IMR-90 (cell line): ENCODE measurements around the gene CCDC13. TPM values are rescaled to one million over a fixed set of nuclear protein-coding genes. Genes with fewer than 3 reads are reported as not detected.

Experiments
- ATAC-seq: fragments of 200-7000 bp; cut with Tn5 transposase; 2 replicates; pipeline ENCODE4 v1.9.1; 2020; ENCODE audit warnings: low read depth, mild to moderate bottlenecking, moderate library complexity
- BruUV-seq: library from RNA; stranded (reverse); fragments of 400-500 nt; replicated peaks from 2 replicates; lab custom pipeline; 2021; lab: Mats Ljungman, UMichigan
- CTCF ChIA-PET: fragments of 300-600 bp; formaldehyde crosslinking; extraction: SDS; loops from one replicate; lab custom pipeline; 2021; ENCODE audit warnings: antibody characterized with exemption; lab: Yijun Ruan, JAX
- POLR2A ChIA-PET: fragments of 300-600 bp; sonication (Branson Sonifier 250); formaldehyde crosslinking; loops from one replicate; lab custom pipeline; 2022; ENCODE audit warnings: antibody characterized with exemption; ENCODE audit not compliant: unreplicated experiment; lab: Charles Lee
- DNase-seq: peaks from one replicate; pipeline ENCODE4 v3.0.0; 2013
- H2AFZ ChIP-seq: replicated peaks from 2 replicates; pipeline ENCODE3; 2013; ENCODE audit warnings: low read length, mild to moderate bottlenecking; ENCODE audit not compliant: poor library complexity
- H2AK5ac ChIP-seq: 2 replicates; pipeline ENCODE4 v1.6.1; 2013; ENCODE audit warnings: low read depth, low read length, inconsistent platforms
- H2AK9ac ChIP-seq: replicated peaks from 2 replicates; pipeline ENCODE3; 2013; ENCODE audit warnings: mild to moderate bottlenecking, low read depth, low read length, moderate library complexity; ENCODE audit not compliant: poor library complexity
- H2BK120ac ChIP-seq: 2 replicates; pipeline ENCODE4 v1.6.1; 2013; ENCODE audit warnings: low read depth, low read length, inconsistent platforms
- H2BK15ac ChIP-seq: 3 replicates; pipeline ENCODE4 v1.6.1; 2013; ENCODE audit warnings: low read depth, low read length, inconsistent platforms
- H2BK20ac ChIP-seq: 2 replicates; pipeline ENCODE4 v1.6.1; 2013; ENCODE audit warnings: low read depth, mild to moderate bottlenecking, inconsistent platforms, low read length, moderate library complexity
- H2BK5ac ChIP-seq: 2 replicates; pipeline ENCODE4 v1.6.1; 2013; ENCODE audit warnings: mild to moderate bottlenecking, low read depth, low read length, inconsistent platforms; ENCODE audit not compliant: poor library complexity, severe bottlenecking
- H3K14ac ChIP-seq: replicated peaks from 2 replicates; pipeline ENCODE4 v1.6.1; 2013; ENCODE audit warnings: low read depth, low read length, inconsistent platforms
- H3K18ac ChIP-seq: 2 replicates; pipeline ENCODE4 v1.6.1; 2013; ENCODE audit warnings: low read depth, low read length, control low read depth
- H3K23ac ChIP-seq: 2 replicates; pipeline ENCODE4 v1.6.1; 2013; ENCODE audit warnings: low read depth, low read length, inconsistent platforms
- H3K27ac ChIP-seq: 2 replicates; pipeline ENCODE4 v1.5.1; 2013; ENCODE audit warnings: mild to moderate bottlenecking, control low read depth, low read length; ENCODE audit not compliant: insufficient read depth
- H3K27me3 ChIP-seq: 2 replicates; pipeline ENCODE4 v1.6.1; 2013; ENCODE audit warnings: low read length; ENCODE audit not compliant: control insufficient read depth, insufficient read depth
- H3K36me3 ChIP-seq: 2 replicates; pipeline ENCODE4 v1.6.1; 2013; ENCODE audit warnings: low read length, mixed read lengths; ENCODE audit not compliant: control insufficient read depth, insufficient read depth
- H3K4ac ChIP-seq: 2 replicates; pipeline ENCODE4 v1.6.1; 2013; ENCODE audit warnings: low read depth, low read length, inconsistent platforms
- H3K4me1 ChIP-seq: 2 replicates; pipeline ENCODE4 v1.6.1; 2013; ENCODE audit warnings: low read length, mixed read lengths; ENCODE audit not compliant: control insufficient read depth, insufficient read depth
- H3K4me2 ChIP-seq: 2 replicates; pipeline ENCODE4 v1.6.1; 2013; ENCODE audit warnings: low read depth, mild to moderate bottlenecking, control low read depth, low read length, moderate library complexity
- H3K4me3 ChIP-seq: 2 replicates; pipeline ENCODE4 v1.5.1; 2013; ENCODE audit warnings: low read depth, mild to moderate bottlenecking, control low read depth, low read length, moderate library complexity; ENCODE audit not compliant: insufficient read depth
- H3K56ac ChIP-seq: 2 replicates; pipeline ENCODE4 v1.6.1; 2013; ENCODE audit warnings: low read length, inconsistent platforms; ENCODE audit not compliant: insufficient read depth; ENCODE audit errors: extremely low read depth
- H3K79me1 ChIP-seq, 2 experiments: 2 replicates each; pipeline ENCODE4 v1.6.1; 2013; ENCODE audit warnings: low read length in 2 of 2, inconsistent platforms in 1 of 2, low read depth in 1 of 2
- H3K9ac ChIP-seq: 2 replicates; pipeline ENCODE4 v1.6.1; 2013; ENCODE audit warnings: low read depth, low read length, control low read depth
- H3K9me1 ChIP-seq: 2 replicates; pipeline ENCODE4 v1.6.1; 2013; ENCODE audit warnings: low read length, inconsistent platforms; ENCODE audit not compliant: insufficient read depth
- H3K9me3 ChIP-seq: 2 replicates; pipeline ENCODE4 v1.6.1; 2013; ENCODE audit warnings: low read length; ENCODE audit not compliant: control insufficient read depth, insufficient read depth
- H4K20me1 ChIP-seq: 2 replicates; pipeline ENCODE4 v1.6.1; 2013; ENCODE audit warnings: low read length, inconsistent platforms; ENCODE audit not compliant: insufficient read depth
- H4K5ac ChIP-seq: 2 replicates; pipeline ENCODE4 v1.6.1; 2013; ENCODE audit warnings: mild to moderate bottlenecking, low read depth, low read length, control low read depth
- H4K8ac ChIP-seq, 2 experiments: 2 replicates each; pipeline ENCODE4 v1.6.1; 2013; ENCODE audit warnings: low read depth in 2 of 2, low read length in 2 of 2, control low read depth in 1 of 2, inconsistent platforms in 1 of 2
- H4K91ac ChIP-seq: 2 replicates; pipeline ENCODE4 v1.6.1; 2013; ENCODE audit warnings: low read depth, low read length, inconsistent platforms; ENCODE audit not compliant: insufficient read depth
- NFE2L2 ChIP-seq: fragments of 150-350 bp; IDR thresholded peaks from 2 replicates; pipeline ENCODE4 v1.6.1; 2016; ENCODE audit warnings: low read depth, mild to moderate bottlenecking, low read length
- WGBS, 2 experiments: methylation state at CpG; one replicate each; pipeline versions ENCODE4 v1.1.5 to v1.1.7; 2013; ENCODE audit warnings: missing lambda C conversion rate in 2 of 2; ENCODE audit not compliant: insufficient read length in 1 of 2; ENCODE audit errors: extremely low coverage in 2 of 2; 5-methylcytosine and 5-hydroxymethylcytosine counted together
- dilution Hi-C: fragments of 300-500 bp; cut with HindIII; formaldehyde crosslinking; loops from one replicate; pipeline ENCODE4 v1.14.3; 2018; ENCODE audit warnings: low sequenced_read_pairs; ENCODE audit not compliant: unreplicated experiment
- in situ Hi-C: fragments of 300-500 bp; cut with MboI; formaldehyde crosslinking; loops from 3 replicates; pipeline ENCODE4 v1.14.3; 2019; ENCODE audit warnings: low sequenced_read_pairs, inconsistent platforms, mixed read lengths
- intact Hi-C: fragments of 100-400 bp; cut with micrococcal nuclease; formaldehyde crosslinking; loops from 2 replicates; pipeline ENCODE4 v1.10.0; 2022
- polyA plus RNA-seq, 3 experiments: library from polyadenylated mRNA; depleted of rRNA; stranded (reverse); fragments of >200 nt; gene quantifications; 2 replicates each; pipeline ENCODE4 v1.2.3, GENCODE V29; 2012; ENCODE audit warnings: low replicate concordance in 1 of 3
- total RNA-seq: library from RNA; depleted of rRNA; stranded (reverse); fragments of >200 nt; gene quantifications from 2 replicates; pipeline ENCODE4 v1.2.3, GENCODE V29; 2012

Gene CCDC13
- total and polyA plus RNA-seq, 2 of the 4 experiments (the other 2 are of a cell fraction), result 0.18 to 0.19 TPM

DNA sequence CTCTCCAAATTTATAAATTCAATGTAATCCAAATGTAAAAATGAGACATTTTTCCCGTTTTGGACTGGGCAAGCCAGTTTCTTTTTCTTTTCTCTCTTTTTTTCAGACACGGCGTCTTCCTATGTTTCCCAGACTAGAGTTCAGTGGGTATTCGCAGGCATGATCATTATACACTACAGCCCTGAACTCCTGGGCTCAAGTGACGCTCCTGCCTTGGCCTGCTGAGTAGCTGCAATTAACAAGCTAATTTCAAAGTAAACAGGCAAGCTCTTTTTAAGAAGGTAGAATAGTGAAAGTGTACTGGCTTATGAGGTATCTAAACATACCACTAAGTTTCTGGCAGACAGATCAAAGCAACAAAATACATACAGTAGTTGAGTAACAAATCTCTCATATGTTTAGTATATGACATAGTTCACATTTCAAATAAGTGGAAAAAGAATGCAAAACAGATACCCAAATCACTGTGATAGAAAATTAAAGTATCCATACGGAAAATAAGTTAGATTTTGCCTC lies 17.7 kb upstream of the CCDC13 start:
- intact Hi-C loops (no loop called here), in situ Hi-C loops (no loop called here), dilution Hi-C loops (no loop called here)
- BruUV-seq, result no TSS peak
- Histone ChIP-seq H4K20me1 (no peaks in the 10 kb centered on the region; the same call in 1 of the 2 replicates), H2BK15ac (no peak overlapping the region), H2BK120ac (no peak overlapping the region), H3K4me2 (no peak overlapping the region), H4K5ac (no peak overlapping the region), H2BK20ac (no peak overlapping the region), H3K56ac (no peak overlapping the region), H3K4me1 (no peaks in the 10 kb centered on the region; the same call in 1 of the 2 replicates), H2AFZ (no peak overlapping the region), H3K27me3 (no peaks in the 10 kb centered on the region), H3K9me1 (no peaks in the 10 kb centered on the region; the same call in 1 of the 2 replicates), H3K79me1 (peaks cover 13 to 29% of the 10 kb centered on the region in 2 experiments), H3K23ac (no peak overlapping the region), H3K9ac (no peak overlapping the region), H3K27ac (no peak overlapping the region), H3K18ac (no peak overlapping the region), H3K4me3 (no peak overlapping the region), H2BK5ac (no peak overlapping the region), H2AK9ac (no peak overlapping the region), H2AK5ac (no peak overlapping the region), H3K14ac (no peak overlapping the region), H4K91ac (no peak overlapping the region), H4K8ac (no peak overlapping the region), H3K36me3 (peaks cover 12% of the 10 kb centered on the region), H3K4ac (no peak overlapping the region), H3K9me3 (no peaks in the 10 kb centered on the region)
- CTCF ChIA-PET, result no interaction called here
- POLR2A ChIA-PET, result no interaction called here
- DNase-seq (no peak), ATAC-seq (no peak)
- 100% methylated on average over 1 of the region's 6 CpGs; no CpG with 5 or more reads in 1 of the 2 experiments for WGBS, 2 experiments
- TF ChIP-seq NFE2L2, result no peak
